Skin epidermis (tissue), 12 donors: ENCODE results near the gene ZNF263.

ENCODE experiments used
- H3K27ac ChIP-seq, 21 experiments: fragments of 200-600 bp; sonication (generic) in 11 of 21; one replicate each; pipeline ENCODE4 v1.5.0; 2020; ENCODE audit warnings: mild to moderate bottlenecking in 3 of 21, inconsistent platforms in 2 of 21, moderate library complexity in 2 of 21
- H3K4me3 ChIP-seq, 7 experiments: fragments of 200-600 bp; sonication (generic) in 2 of 7; one replicate each; pipeline ENCODE4 v1.5.0; 2020; ENCODE audit warnings: inconsistent platforms in 2 of 7, mild to moderate bottlenecking in 2 of 7, moderate library complexity in 1 of 7

ZNF263 gene

DNA sequence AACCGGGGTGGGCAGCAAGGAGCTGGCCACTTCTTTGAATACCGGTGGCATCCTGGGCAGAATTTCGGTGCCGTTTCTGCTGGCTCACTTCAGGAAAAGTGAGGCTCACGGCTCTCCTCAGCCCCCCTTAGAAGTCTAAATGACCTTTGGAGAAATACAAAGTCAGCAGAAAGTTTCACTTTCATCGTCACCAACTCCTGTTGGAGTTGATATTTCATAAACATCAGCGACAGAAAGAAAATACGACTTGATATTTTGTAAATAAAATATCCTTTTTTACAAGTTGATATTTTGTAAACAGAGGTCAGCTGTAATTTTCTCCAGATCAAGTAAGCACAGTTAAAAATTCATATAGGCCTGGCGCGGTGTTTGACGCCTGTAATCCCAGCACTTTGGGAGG, 22.8 kb downstream of the ZNF263 start:
- H3K27ac ChIP-seq: peak overlapping the region in 18 of 21 experiments; percentile 48 to 93 (median 84)

GRCh38 chr16:3311496-3311895, 28.2 kb downstream of the ZNF263 start:
- H3K27ac ChIP-seq: no peak overlapping the region
- no peak overlapping the region for H3K4me3 ChIP-seq

More for the DNA sequence above, 22.8 kb downstream of the ZNF263 start:
- H3K4me3 ChIP-seq: peak overlapping the region; percentile 46 to 77 (median 66)

- Histone ChIP-seq H3K4me3 (no peak overlapping the region), H3K27ac (no peak overlapping the region)
These were observed 34.2 kb downstream of the ZNF263 start for GRCh38 chr16:3317315-3317999.

- H3K27ac ChIP-seq: no peak overlapping the region
- no peak overlapping the region for H3K4me3 ChIP-seq
These were observed 38.5 kb downstream of the ZNF263 start for GRCh38 chr16:3321816-3322215.

DNA sequence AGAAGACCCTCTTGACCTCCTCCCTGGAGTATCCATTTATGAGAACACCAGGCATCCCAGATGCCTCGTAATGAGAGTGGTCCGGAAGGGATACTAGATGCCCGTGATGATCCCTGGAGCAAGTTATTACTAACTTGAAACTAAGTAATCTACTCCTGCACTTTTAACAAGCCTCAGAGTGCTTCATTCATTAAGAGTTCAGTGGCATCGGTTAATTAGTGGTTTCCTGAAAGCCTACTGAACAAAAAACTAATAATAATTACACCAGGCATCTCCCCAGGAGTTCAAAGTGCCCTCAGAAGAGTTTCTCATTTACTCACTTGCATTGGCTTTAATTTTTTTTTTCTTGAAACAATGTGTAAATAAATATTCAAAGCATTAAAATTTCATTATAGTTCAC, 44.2 kb downstream of the ZNF263 start:
- Histone ChIP-seq H3K27ac (no peak overlapping the region), H3K4me3 (no peak overlapping the region)

DNA sequence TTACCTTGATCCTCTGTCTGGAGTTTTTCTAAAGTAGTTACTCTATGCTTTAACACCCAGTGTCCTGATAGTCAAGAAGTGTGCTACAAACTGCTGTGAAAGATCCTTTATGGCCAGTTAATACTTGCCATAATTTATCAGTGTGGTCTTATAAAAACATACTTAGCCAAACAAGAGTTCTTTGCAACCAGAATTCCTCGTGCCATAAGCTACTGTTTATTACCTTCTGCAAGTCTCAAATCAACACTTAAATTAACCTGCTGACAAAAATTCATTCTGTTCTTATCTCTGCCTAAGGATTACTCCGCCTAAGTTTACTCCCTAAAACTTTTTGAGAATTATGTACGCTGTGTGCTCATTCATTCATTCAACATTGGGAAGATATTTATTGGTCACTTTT, 44.8 kb downstream of the ZNF263 start:
- no peak overlapping the region for H3K4me3 ChIP-seq
- no peak overlapping the region for H3K27ac ChIP-seq

GRCh38 chr16:3328643-3329042, 45.4 kb downstream of the ZNF263 start:
- H3K4me3 ChIP-seq: no peak overlapping the region
- no peak overlapping the region for H3K27ac ChIP-seq
